Right cardiac atrium (tissue), 5 donors: ENCODE measurements around the gene AREG. TPM values are rescaled to one million over a fixed set of nuclear protein-coding genes. Genes with fewer than 3 reads are reported as not detected.

Experiments
- ATAC-seq, 2 donors: fragments of 200-7000 bp; cut with Tn5 transposase; one replicate each; pipeline versions ENCODE4 v1.8.0 to v1.9.1; 2020; ENCODE audit warnings: moderate library complexity in 2 of 2, mild to moderate bottlenecking in 1 of 2
- DNase-seq, 3 donors: peaks; one replicate each; pipeline ENCODE4 v3.0.0-alpha.2; 2020
- H3K27ac ChIP-seq: one replicate; pipeline ENCODE4 v1.5.1; 2013; ENCODE audit warnings: mild to moderate bottlenecking, low read length, control low read depth, moderate library complexity
- H3K27me3 ChIP-seq: one replicate; pipeline ENCODE4 v1.6.1; 2013; ENCODE audit not compliant: control insufficient read depth, insufficient read depth
- H3K4me1 ChIP-seq: one replicate; pipeline ENCODE4 v1.6.1; 2013; ENCODE audit warnings: low read length; ENCODE audit not compliant: control insufficient read depth, insufficient read depth
- H3K4me3 ChIP-seq: one replicate; pipeline ENCODE4 v1.5.1; 2013; ENCODE audit warnings: low read length, control low read depth
- H3K9me3 ChIP-seq: one replicate; pipeline ENCODE4 v1.6.1; 2013; ENCODE audit warnings: low read length; ENCODE audit not compliant: control insufficient read depth
- WGBS: extraction: QIAGEN DNeasy Blood & Tissue Kit; methylation state at CpG from one replicate; pipeline ENCODE4 v1.1.7; 2013; 5-methylcytosine and 5-hydroxymethylcytosine counted together
- intact Hi-C, 4 donors: fragments of 100-400 bp; cut with DNase I; formaldehyde crosslinking; loops; one replicate each; pipeline versions ENCODE4 v1.11.0 to v1.14.0; 2022 to 2023
- polyA plus RNA-seq: library from polyadenylated mRNA; stranded (reverse); fragments of 200-250 nt; gene quantifications from one replicate; pipeline ENCODE4 v1.2.3, GENCODE V29; 2013
- total RNA-seq, 4 donors: library from RNA; stranded (reverse); fragmentation: NEBNext Ultra II Directional; extraction: Animal tissue kit (Norgen Biotek cat#: 25700); gene quantifications; one replicate each; pipeline ENCODE4 v1.2.1, GENCODE V29; 2021
- donor health status: healthy with polysubstance abuse.
- donor health status: DM: no; HTN: yes; CAD: no.
- donor health status: DM: no; HTN: no; CAD: no.
- donor health status: DM: no; HTN: yes; CAD: no; lungs with severe emphysema.
- donor health status: DM: yes; HTN: yes; CAD: no.

The AREG gene
- total and polyA plus RNA-seq, 5 donors = 2.7 to 11.3 (median 4.5) TPM

- Histone ChIP-seq H3K4me3 (no peak overlapping the region), H3K27me3 (no peaks in the 10 kb centered on the region), H3K9me3 (no peaks in the 10 kb centered on the region), H3K27ac (no peak overlapping the region), H3K4me1 (no peaks in the 10 kb centered on the region)
- intact Hi-C loops = no loop called here
- 83% methylated on average over 1 of the region's 1 CpG for WGBS
- no peak for ATAC-seq
- DNase-seq = no peak
Observed at GRCh38 chr4:74466242-74466641, 21.3 kb downstream of the AREG start.

- no peaks in the 10 kb centered on the region for H3K9me3 ChIP-seq
- DNase-seq (no peak), ATAC-seq (no peak)
- intact Hi-C loops = no loop called here
- no peak overlapping the region for H3K4me3 ChIP-seq
- no peaks in the 10 kb centered on the region for H3K27me3 ChIP-seq
- WGBS = 89% methylated on average over 1 of the region's 1 CpG
- peaks cover 3% of the 10 kb centered on the region for H3K4me1 ChIP-seq
- H3K27ac ChIP-seq = no peak overlapping the region
Observed at GRCh38 chr4:74471264-74471663, 26.3 kb downstream of the AREG start.

GRCh38 chr4:74473155-74473811, 28.3 kb downstream of the AREG start:
- Histone ChIP-seq H3K4me1 (peaks cover 3% of the 10 kb centered on the region), H3K27me3 (no peaks in the 10 kb centered on the region), H3K9me3 (no peaks in the 10 kb centered on the region), H3K27ac (peak overlapping the region; percentile 27), H3K4me3 (no peak overlapping the region)
- WGBS = 33% methylated on average over 5 of the region's 5 CpGs
- intact Hi-C loops = no loop called here
- DNase-seq (no peak), ATAC-seq (peak; percentile 83 to 87)

- no peak overlapping the region for H3K4me3 ChIP-seq
- ATAC-seq (no peak), DNase-seq (no peak)
- no peak overlapping the region for H3K27ac ChIP-seq
- H3K4me1 ChIP-seq = peaks cover 3% of the 10 kb centered on the region
- H3K9me3 ChIP-seq = no peaks in the 10 kb centered on the region
- H3K27me3 ChIP-seq = no peaks in the 10 kb centered on the region
- intact Hi-C loops = no loop called here
- WGBS = 76% methylated on average over 4 of the region's 4 CpGs
Observed at GRCh38 chr4:74474345-74475090, 29.6 kb downstream of the AREG start.

GRCh38 chr4:74475091-74475800, 30.3 kb downstream of the AREG start:
- H3K27me3 ChIP-seq = no peaks in the 10 kb centered on the region
- DNase-seq (no peak), ATAC-seq (peak in 1 of 2 donors; percentile 41)
- H3K27ac ChIP-seq = no peak overlapping the region
- peaks cover 3% of the 10 kb centered on the region for H3K4me1 ChIP-seq
- H3K4me3 ChIP-seq = no peak overlapping the region
- WGBS = 76% methylated on average over 2 of the region's 2 CpGs
- intact Hi-C loops = no loop called here
- no peaks in the 10 kb centered on the region for H3K9me3 ChIP-seq

DNA sequence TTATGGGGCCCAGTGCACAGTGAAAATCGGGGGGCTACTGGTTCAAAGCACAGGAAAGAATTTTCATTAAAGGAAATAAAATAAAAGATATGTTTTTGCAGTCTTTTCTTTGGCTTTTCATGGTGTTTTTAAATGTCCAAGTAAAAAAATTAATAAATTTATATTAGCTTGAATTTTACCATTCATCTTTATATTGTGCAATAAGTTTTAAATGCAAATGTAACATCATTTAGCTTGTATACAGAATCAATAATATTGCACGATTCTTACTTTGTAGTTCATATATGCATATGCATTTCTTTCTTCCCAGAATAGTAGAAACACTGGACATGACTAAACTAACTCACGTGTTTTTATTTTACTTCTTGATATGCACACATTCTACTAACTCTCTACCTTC, 31.0 kb downstream of the AREG start:
- WGBS = 84% methylated on average over 3 of the region's 3 CpGs
- Histone ChIP-seq H3K27me3 (no peaks in the 10 kb centered on the region), H3K27ac (no peak overlapping the region), H3K4me1 (peaks cover 3% of the 10 kb centered on the region), H3K4me3 (no peak overlapping the region), H3K9me3 (no peaks in the 10 kb centered on the region)
- intact Hi-C loops = no loop called here
- no peak for DNase-seq
- no peak for ATAC-seq

DNA sequence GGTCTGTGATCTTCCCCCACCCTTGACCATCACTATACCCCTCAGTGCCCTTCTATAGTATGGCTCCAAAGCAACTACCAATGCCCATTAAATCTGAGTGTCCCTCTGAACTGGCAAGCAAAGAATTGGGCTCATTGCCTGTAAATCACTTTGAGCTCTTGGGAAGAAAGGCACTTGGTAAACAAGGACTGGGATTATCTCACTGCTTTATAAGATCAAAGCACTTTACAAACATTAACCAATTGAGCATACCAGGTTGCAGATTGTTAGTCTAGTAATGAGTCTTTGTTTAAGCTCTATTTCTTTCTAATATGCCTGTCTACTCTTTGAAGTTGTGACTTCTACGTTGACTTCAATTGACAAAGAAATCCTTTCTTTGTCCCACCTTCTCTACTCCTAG, 34.1 kb downstream of the AREG start:
- Histone ChIP-seq H3K27me3 (no peaks in the 10 kb centered on the region), H3K27ac (no peak overlapping the region), H3K4me3 (no peak overlapping the region), H3K9me3 (no peaks in the 10 kb centered on the region), H3K4me1 (no peaks in the 10 kb centered on the region)
- no peak for DNase-seq
- WGBS = 87% methylated on average over 1 of the region's 1 CpG
- intact Hi-C loops = no loop called here
- no peak for ATAC-seq

DNA sequence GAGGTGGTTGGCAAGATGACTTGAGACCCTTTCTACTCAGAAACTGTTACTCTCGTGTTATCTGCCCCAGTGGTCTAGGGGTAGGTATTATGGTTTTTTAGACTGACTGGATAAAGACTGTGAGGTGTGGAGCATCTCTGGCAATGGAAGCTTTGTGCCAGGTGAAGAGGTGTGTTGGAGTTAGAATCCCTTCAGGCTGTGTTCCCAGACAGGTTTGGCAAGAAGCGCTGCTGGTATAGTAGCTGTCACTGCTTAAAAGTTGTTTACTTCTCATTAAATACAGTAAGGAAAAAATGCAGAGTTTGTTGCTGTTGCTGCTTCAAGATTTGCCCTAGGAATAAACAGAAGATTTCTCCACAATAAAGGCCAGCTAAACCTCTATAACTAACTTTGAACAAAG, 35.3 kb downstream of the AREG start:
- H3K9me3 ChIP-seq = no peaks in the 10 kb centered on the region
- DNase-seq = no peak
- H3K27ac ChIP-seq = no peak overlapping the region
- no peak overlapping the region for H3K4me3 ChIP-seq
- H3K4me1 ChIP-seq = no peaks in the 10 kb centered on the region
- 82% methylated on average over 2 of the region's 2 CpGs for WGBS
- H3K27me3 ChIP-seq = no peaks in the 10 kb centered on the region
- intact Hi-C loops = no loop called here
- ATAC-seq = no peak

GRCh38 chr4:74481891-74482609, 37.1 kb downstream of the AREG start:
- Histone ChIP-seq H3K9me3 (no peaks in the 10 kb centered on the region), H3K27me3 (no peaks in the 10 kb centered on the region), H3K4me3 (no peak overlapping the region), H3K4me1 (no peaks in the 10 kb centered on the region), H3K27ac (no peak overlapping the region)
- ATAC-seq (no peak), DNase-seq (no peak)
- 93% methylated on average over 3 of the region's 3 CpGs for WGBS
- intact Hi-C loops = no loop called here

- Histone ChIP-seq H3K27ac (no peak overlapping the region), H3K4me3 (no peak overlapping the region), H3K9me3 (no peaks in the 10 kb centered on the region), H3K4me1 (no peaks in the 10 kb centered on the region), H3K27me3 (no peaks in the 10 kb centered on the region)
- WGBS = 77% methylated on average over 6 of the region's 6 CpGs
- intact Hi-C loops = no loop called here
- DNase-seq (no peak), ATAC-seq (no peak)
Observed at GRCh38 chr4:74483226-74483911, 38.4 kb downstream of the AREG start.
